ENCODE results near the gene ZFHX3. TPM values are rescaled to one million over a fixed set of nuclear protein-coding genes. Genes with fewer than 3 reads are reported as not detected.

Gene ZFHX3
- total RNA-seq, 2 experiments from 2014 or later = 0.15 to 0.32 TPM

GRCh38 chr16:73068541-73069401 lies 20.8 kb upstream of the ZFHX3 start:
- ChIA-PET POLR2A (no interaction called here), CTCF (no interaction called here)

- POLR2A ChIA-PET = no interaction called here
- CTCF ChIA-PET = no interaction called here
Measured at GRCh38 chr16:73067671-73068540, 20.0 kb upstream of the ZFHX3 start.

- ChIA-PET POLR2A (no interaction called here), CTCF (no interaction called here)
Measured at GRCh38 chr16:73066927-73067670, 19.2 kb upstream of the ZFHX3 start.

GRCh38 chr16:73066331-73066926 lies 18.5 kb upstream of the ZFHX3 start:
- ChIA-PET POLR2A (no interaction called here), CTCF (no interaction called here)

- ChIA-PET CTCF (no interaction called here), POLR2A (no interaction called here)
Measured at GRCh38 chr16:73065632-73066330, 17.9 kb upstream of the ZFHX3 start.

- POLR2A ChIA-PET = no interaction called here
- CTCF ChIA-PET = no interaction called here
Measured at GRCh38 chr16:73064994-73065545, 17.1 kb upstream of the ZFHX3 start.

- ChIA-PET CTCF (no interaction called here), POLR2A (no interaction called here)
Measured at GRCh38 chr16:73064212-73064993, 16.5 kb upstream of the ZFHX3 start.

- ChIA-PET CTCF (no interaction called here), POLR2A (no interaction called here)
Measured at GRCh38 chr16:73063854-73064211, 15.9 kb upstream of the ZFHX3 start.

GRCh38 chr16:73062743-73063733 lies 15.1 kb upstream of the ZFHX3 start:
- CTCF ChIA-PET = no interaction called here

GRCh38 chr16:73062001-73062616 lies 14.2 kb upstream of the ZFHX3 start:
- ChIA-PET POLR2A (no interaction called here), CTCF (no interaction called here)

More at GRCh38 chr16:73062743-73063733, 15.1 kb upstream of the ZFHX3 start:
- POLR2A ChIA-PET = no interaction called here

GRCh38 chr16:73060892-73061490 lies 13.1 kb upstream of the ZFHX3 start:
- ChIA-PET POLR2A (interaction anchor here (0.7 kb wide), 1 partner anchor 306 kb away, joined by 3 read pairs; no protein-coding TSS in a partner anchor), CTCF (interaction anchor here (0.7 to 0.8 kb wide), 2 partner anchors 65 to 229 kb away, joined by 3 to 5 read pairs; no protein-coding TSS in a partner anchor)

GRCh38 chr16:73059779-73060615 lies 12.1 kb upstream of the ZFHX3 start:
- CTCF ChIA-PET = interaction anchor here (0.7 kb wide), 1 partner anchor 66 kb away, joined by 5 read pairs; no protein-coding TSS in a partner anchor

GRCh38 chr16:73058616-73059409 lies 10.9 kb upstream of the ZFHX3 start:
- POLR2A ChIA-PET = no interaction called here
- CTCF ChIA-PET = no interaction called here

More at GRCh38 chr16:73059779-73060615, 12.1 kb upstream of the ZFHX3 start:
- POLR2A ChIA-PET = no interaction called here

- ChIA-PET POLR2A (no interaction called here), CTCF (no interaction called here)
Measured at GRCh38 chr16:73058221-73058615, 10.3 kb upstream of the ZFHX3 start.
